Midbrain (tissue), 1 donor: ENCODE results near the gene TSPYL1.
"Not testable (repeated sequence)": the region's sequence is repeated elsewhere in the genome, so short reads cannot be mapped to it uniquely, and the experiment has no call there.

ENCODE experiments used
- DNase-seq: peaks from one replicate; lab custom pipeline; 2025; lab: John Stamatoyannopoulos, UW

The TSPYL1 gene

GRCh38 chr6:116279232-116280160 lies at the start of gene TSPYL1:
Gene TSPYL1 (minus strand): TSS chr6:116279930. CDS start chr6:116279830, 100 bp downstream.
- DNase-seq = peak; percentile 95

- DNase-seq = no peak
These were observed 49.4 kb upstream of the TSPYL1 start for GRCh38 chr6:116329156-116329555.

GRCh38 chr6:116328528-116328903 lies 48.8 kb upstream of the TSPYL1 start:
- DNase-seq = no peak

- DNase-seq = no peak
These were observed 48.2 kb upstream of the TSPYL1 start for GRCh38 chr6:116327803-116328527.

GRCh38 chr6:116326996-116327395 lies 47.3 kb upstream of the TSPYL1 start:
- DNase-seq = no peak

- no peak for DNase-seq
These were observed 46.5 kb upstream of the TSPYL1 start for GRCh38 chr6:116326181-116326671.

GRCh38 chr6:116325634-116326132 lies 46.0 kb upstream of the TSPYL1 start:
- DNase-seq = not testable (repeated sequence)

- DNase-seq = no peak
These were observed 44.1 kb upstream of the TSPYL1 start for GRCh38 chr6:116323863-116324262.

GRCh38 chr6:116321933-116322332 lies 42.2 kb upstream of the TSPYL1 start:
- DNase-seq = not testable (repeated sequence)

GRCh38 chr6:116316772-116317467 lies 37.2 kb upstream of the TSPYL1 start:
- no peak for DNase-seq

- DNase-seq = no peak
These were observed 35.1 kb upstream of the TSPYL1 start for GRCh38 chr6:116314878-116315277.

GRCh38 chr6:116314218-116314617 lies 34.5 kb upstream of the TSPYL1 start:
- no peak for DNase-seq

GRCh38 chr6:116313101-116313776 lies 33.5 kb upstream of the TSPYL1 start:
- DNase-seq = no peak

GRCh38 chr6:116309657-116310056 lies 29.9 kb upstream of the TSPYL1 start:
- no peak for DNase-seq

- no peak for DNase-seq
These were observed 29.3 kb upstream of the TSPYL1 start for GRCh38 chr6:116309001-116309400.

- no peak for DNase-seq
These were observed 27.9 kb upstream of the TSPYL1 start for GRCh38 chr6:116307633-116308032.

GRCh38 chr6:116307001-116307400 lies 27.3 kb upstream of the TSPYL1 start:
- DNase-seq = no peak

GRCh38 chr6:116304538-116305097 lies 24.9 kb upstream of the TSPYL1 start:
- no peak for DNase-seq

GRCh38 chr6:116301104-116301503 lies 21.4 kb upstream of the TSPYL1 start:
- no peak for DNase-seq

GRCh38 chr6:116300566-116300965 lies 20.8 kb upstream of the TSPYL1 start:
- no peak for DNase-seq

- no peak for DNase-seq
These were observed 19.2 kb upstream of the TSPYL1 start for GRCh38 chr6:116298973-116299372.
